ENCODE results near the gene MAX. TPM values are rescaled to one million over a fixed set of nuclear protein-coding genes. Genes with fewer than 3 reads are reported as not detected.

The MAX gene
- total and polyA plus RNA-seq, 2 experiments from 2014 or later: 41.1 to 52.8 TPM

GRCh38 chr14:65042731-65043372 is 59.5 kb downstream of the MAX start:
- no peaks in the 10 kb centered on the region for H3K27me3 ChIP-seq (replicated peaks; ENCODE audit: insufficient read depth)
- H3K9me2 ChIP-seq (ENCODE audit: insufficient read depth): no peaks in the 10 kb centered on the region
- WGBS, 2 experiments (ENCODE audit: low coverage in 1 of 2, low lambda C conversion rate in 2 of 2, missing lambda C conversion rate in 2 of 2): 85 to 88% methylated on average over 8 of the region's 8 CpGs
- no peak overlapping the region for H2AFZ ChIP-seq
- DNase-seq: no peak
- H3K4me1 ChIP-seq (ENCODE audit: insufficient read depth): peaks cover 4% of the 10 kb centered on the region; the same call in 1 of the 2 replicates
- H3K27ac ChIP-seq: no peak overlapping the region
- TF ChIP-seq EZH2phosphoT487 (IDR thresholded peaks at IDR 0.05; ENCODE audit: insufficient read depth, low read depth): no peak
- TF ChIP-seq EZH2 (IDR thresholded peaks at IDR 0.05; ENCODE audit: insufficient read depth, poor library complexity, severe bottlenecking): no peak
- H3F3A ChIP-seq (ENCODE audit: insufficient read depth): no peaks in the 10 kb centered on the region
- H4K20me1 ChIP-seq (ENCODE audit: insufficient read depth): no peaks in the 10 kb centered on the region
- H3K9ac ChIP-seq: no peak overlapping the region
- no peaks in the 10 kb centered on the region for H3K79me2 ChIP-seq (ENCODE audit: insufficient read depth)
- peaks cover 11% of the 10 kb centered on the region; the same call in 1 of the 2 replicates for H3K36me3 ChIP-seq (ENCODE audit: low read depth)
- in situ Hi-C loops (cut with MboI): no loop called here
- no peak overlapping the region for H3K4me3 ChIP-seq
- no peaks in the 10 kb centered on the region for H3K9me3 ChIP-seq (ENCODE audit: low read depth)
- H3K4me2 ChIP-seq (ENCODE audit: unreplicated experiment): no peak overlapping the region

DNA sequence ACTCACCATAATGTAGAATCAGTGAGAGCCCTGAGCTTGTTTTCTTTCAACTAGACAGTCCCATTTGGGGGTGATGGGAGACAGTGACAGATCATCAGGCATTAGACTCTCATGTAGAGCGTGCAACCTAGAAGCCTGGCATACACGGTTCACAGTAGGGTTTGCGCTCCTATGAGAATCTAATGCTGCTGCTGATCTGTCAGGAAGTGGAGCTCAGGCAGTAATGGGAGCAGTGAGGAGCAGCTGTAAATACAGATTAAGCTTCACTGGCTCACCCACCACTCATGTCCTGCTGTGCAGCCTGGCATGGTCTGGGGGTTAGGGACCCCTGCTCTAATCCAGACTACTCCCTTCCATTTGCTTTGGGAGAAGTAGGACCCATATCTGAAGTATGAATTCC is 60.0 kb downstream of the MAX start:
- Histone ChIP-seq H3K27me3 (replicated peaks; ENCODE audit: insufficient read depth) (no peaks in the 10 kb centered on the region), H3K27ac (no peak overlapping the region), H3K4me1 (ENCODE audit: insufficient read depth) (no peaks in the 10 kb centered on the region), H3K9ac (no peak overlapping the region), H3K4me3 (no peak overlapping the region), H3K4me2 (ENCODE audit: unreplicated experiment) (no peak overlapping the region), H2AFZ (no peak overlapping the region), H4K20me1 (ENCODE audit: insufficient read depth) (no peaks in the 10 kb centered on the region), H3K9me2 (ENCODE audit: insufficient read depth) (no peaks in the 10 kb centered on the region), H3F3A (ENCODE audit: insufficient read depth) (no peaks in the 10 kb centered on the region), H3K79me2 (ENCODE audit: insufficient read depth) (no peaks in the 10 kb centered on the region), H3K36me3 (ENCODE audit: low read depth) (peaks cover 11% of the 10 kb centered on the region; the same call in 1 of the 2 replicates), H3K9me3 (ENCODE audit: low read depth) (no peaks in the 10 kb centered on the region)
- in situ Hi-C loops (cut with MboI): no loop called here
- no peak for TF ChIP-seq EZH2phosphoT487 (IDR thresholded peaks at IDR 0.05; ENCODE audit: insufficient read depth, low read depth)
- TF ChIP-seq EZH2 (IDR thresholded peaks at IDR 0.05; ENCODE audit: insufficient read depth, poor library complexity, severe bottlenecking): no peak
- WGBS, 2 experiments (ENCODE audit: low coverage in 1 of 2, low lambda C conversion rate in 2 of 2, missing lambda C conversion rate in 2 of 2): 98 to 99% methylated on average over 3 of the region's 3 CpGs
- no peak for DNase-seq

DNA sequence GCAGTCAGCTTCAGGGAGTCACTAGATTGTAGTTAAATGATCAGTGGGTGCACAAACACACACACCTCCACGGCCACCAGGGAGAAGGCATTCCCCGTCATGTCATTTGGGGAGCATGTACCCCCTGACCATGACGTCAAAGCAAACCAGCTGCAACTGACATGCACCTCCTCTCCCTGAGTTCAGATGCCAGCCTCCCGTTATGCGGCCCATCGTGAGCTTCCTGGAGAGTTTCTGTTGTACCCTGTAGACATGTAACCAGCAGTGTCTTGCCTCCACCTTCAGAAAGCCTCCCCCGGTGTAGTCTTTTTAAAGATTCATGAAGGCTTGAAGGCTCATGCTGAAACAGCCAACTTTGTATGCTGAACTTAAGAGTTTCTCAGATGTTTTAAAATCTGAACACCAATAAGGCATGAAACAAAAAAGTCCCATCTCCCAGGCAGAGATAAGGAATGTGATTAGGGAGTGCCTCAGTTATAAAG is 60.8 kb downstream of the MAX start:
- no peaks in the 10 kb centered on the region for H3K27me3 ChIP-seq (replicated peaks; ENCODE audit: insufficient read depth)
- no peaks in the 10 kb centered on the region for H3K4me1 ChIP-seq (ENCODE audit: insufficient read depth)
- H3K4me3 ChIP-seq: no peak overlapping the region
- H3K9me2 ChIP-seq (ENCODE audit: insufficient read depth): no peaks in the 10 kb centered on the region
- no peak overlapping the region for H3K4me2 ChIP-seq (ENCODE audit: unreplicated experiment)
- TF ChIP-seq EZH2 (IDR thresholded peaks at IDR 0.05; ENCODE audit: insufficient read depth, poor library complexity, severe bottlenecking) (no peak), EZH2phosphoT487 (IDR thresholded peaks at IDR 0.05; ENCODE audit: insufficient read depth, low read depth) (no peak)
- in situ Hi-C loops (cut with MboI): no loop called here
- H3K27ac ChIP-seq: no peak overlapping the region
- WGBS, 2 experiments (ENCODE audit: low coverage in 1 of 2, low lambda C conversion rate in 2 of 2, missing lambda C conversion rate in 2 of 2): 95 to 98% methylated on average over 7 of the region's 7 CpGs
- no peak for DNase-seq
- no peaks in the 10 kb centered on the region for H3K9me3 ChIP-seq (ENCODE audit: low read depth)
- H3K9ac ChIP-seq: no peak overlapping the region
- no peaks in the 10 kb centered on the region for H4K20me1 ChIP-seq (ENCODE audit: insufficient read depth)
- no peaks in the 10 kb centered on the region for H3K79me2 ChIP-seq (ENCODE audit: insufficient read depth)
- no peak overlapping the region for H2AFZ ChIP-seq
- peaks cover 5% of the 10 kb centered on the region; the same call in 1 of the 2 replicates for H3K36me3 ChIP-seq (ENCODE audit: low read depth)
- no peaks in the 10 kb centered on the region for H3F3A ChIP-seq (ENCODE audit: insufficient read depth)

- 98 to 99% methylated on average over 9 of the region's 9 CpGs for WGBS, 2 experiments (ENCODE audit: low coverage in 1 of 2, low lambda C conversion rate in 2 of 2, missing lambda C conversion rate in 2 of 2)
- in situ Hi-C loops (cut with MboI): no loop called here
Observed at GRCh38 chr14:65040666-65041433, 61.5 kb downstream of the MAX start.

More at GRCh38 chr14:65040666-65041433, 61.5 kb downstream of the MAX start:
- Histone ChIP-seq H3K9me2 (ENCODE audit: insufficient read depth) (no peaks in the 10 kb centered on the region), H3K9ac (no peak overlapping the region), H3K27ac (no peak overlapping the region), H3K4me3 (no peak overlapping the region), H4K20me1 (ENCODE audit: insufficient read depth) (no peaks in the 10 kb centered on the region), H3K9me3 (ENCODE audit: low read depth) (no peaks in the 10 kb centered on the region), H3F3A (ENCODE audit: insufficient read depth) (no peaks in the 10 kb centered on the region), H3K79me2 (ENCODE audit: insufficient read depth) (no peaks in the 10 kb centered on the region), H3K27me3 (replicated peaks; ENCODE audit: insufficient read depth) (no peaks in the 10 kb centered on the region), H3K4me1 (ENCODE audit: insufficient read depth) (no peaks in the 10 kb centered on the region), H2AFZ (no peak overlapping the region), H3K36me3 (ENCODE audit: low read depth) (peaks cover 5% of the 10 kb centered on the region; the same call in 1 of the 2 replicates), H3K4me2 (ENCODE audit: unreplicated experiment) (no peak overlapping the region)
- no peak for DNase-seq
- TF ChIP-seq EZH2 (IDR thresholded peaks at IDR 0.05; ENCODE audit: insufficient read depth, poor library complexity, severe bottlenecking): no peak
- no peak for TF ChIP-seq EZH2phosphoT487 (IDR thresholded peaks at IDR 0.05; ENCODE audit: insufficient read depth, low read depth)
